NCI-H1417 treated with DMSO at 0.1 percent for 48 hours (cell line): ENCODE results near the gene S100B.
"Not testable (repeated sequence)": the region's sequence is repeated elsewhere in the genome, so short reads cannot be mapped to it uniquely, and the experiment has no call there.

Experiments
- DNase-seq: peaks from one replicate; lab custom pipeline; 2025; lab: John Stamatoyannopoulos, UW

S100B gene

GRCh38 chr21:46604975-46605766 is at the start of gene S100B:
Gene S100B (minus strand): TSS chr21:46605082. CDS start chr21:46602415, 2,667 bp downstream.
- DNase-seq, result peak; percentile 6

- no peak for DNase-seq
Observed at GRCh38 chr21:46651121-46651520, 46.2 kb upstream of the S100B start.

GRCh38 chr21:46650476-46651098 is 45.7 kb upstream of the S100B start:
- no peak for DNase-seq

GRCh38 chr21:46649356-46649755 is 44.5 kb upstream of the S100B start:
- no peak for DNase-seq

- DNase-seq, result no peak
Observed at GRCh38 chr21:46648539-46648938, 43.7 kb upstream of the S100B start.

- no peak for DNase-seq
Observed at GRCh38 chr21:46646541-46647154, 41.8 kb upstream of the S100B start.

- DNase-seq, result no peak
Observed at GRCh38 chr21:46645840-46646239, 41.0 kb upstream of the S100B start.

- DNase-seq, result no peak
Observed at GRCh38 chr21:46643379-46644177, 38.7 kb upstream of the S100B start.

- DNase-seq, result no peak
Observed at GRCh38 chr21:46641656-46642055, 36.8 kb upstream of the S100B start.

- DNase-seq, result no peak
Observed at GRCh38 chr21:46639489-46640386, 34.9 kb upstream of the S100B start.

- no peak for DNase-seq
Observed at GRCh38 chr21:46637952-46638746, 33.3 kb upstream of the S100B start.

- no peak for DNase-seq
Observed at GRCh38 chr21:46636550-46637285, 31.8 kb upstream of the S100B start.

GRCh38 chr21:46636181-46636512 is 31.3 kb upstream of the S100B start:
- DNase-seq, result no peak

GRCh38 chr21:46635324-46636180 is 30.7 kb upstream of the S100B start, which contains the start of gene PRMT2:
Gene PRMT2 (plus strand): TSS chr21:46635674. CDS start chr21:46636952, 1,278 bp downstream.
- peak; percentile 93 for DNase-seq

- peak; percentile 59 for DNase-seq
Observed at GRCh38 chr21:46634966-46635323, 30.1 kb upstream of the S100B start.

GRCh38 chr21:46634427-46634826 is 29.5 kb upstream of the S100B start:
- no peak for DNase-seq

GRCh38 chr21:46633566-46633965 is 28.7 kb upstream of the S100B start:
- no peak for DNase-seq

- not testable (repeated sequence) for DNase-seq
Observed at GRCh38 chr21:46630915-46631314, 26.0 kb upstream of the S100B start.

- DNase-seq, result no peak
Observed at GRCh38 chr21:46628868-46629267, 24.0 kb upstream of the S100B start.
